GM12878 (cell line): ENCODE results near the gene UGGT1. TPM values are rescaled to one million over a fixed set of nuclear protein-coding genes. Genes with fewer than 3 reads are reported as not detected.

Experiments
- ATAC-seq: fragments of 200-7000 bp; cut with Tn5 transposase; 3 replicates; pipeline ENCODE4 v1.9.1; 2020; ENCODE audit warnings: mild to moderate bottlenecking, moderate library complexity
- BruUV-seq: library from RNA; stranded (reverse); fragments of 400-500 nt; replicated peaks from 2 replicates; lab custom pipeline; 2021; lab: Mats Ljungman, UMichigan
- CTCF ChIA-PET: fragments of 300-600 bp; sonication (Branson Sonifier 250); formaldehyde crosslinking; extraction: SDS; loops from one replicate; lab custom pipeline; 2021; ENCODE audit warnings: inconsistent platforms; lab: Yijun Ruan, JAX
- POLR2A ChIA-PET: fragments of 350-600 bp; formaldehyde crosslinking; extraction: SDS; loops from one replicate; lab custom pipeline; 2021; ENCODE audit warnings: inconsistent platforms; lab: Charles Lee
- RAD21 ChIA-PET: fragments of 300-600 bp; sonication (Branson Sonifier 250); formaldehyde crosslinking; loops from one replicate; lab custom pipeline; 2023; ENCODE audit warnings: antibody characterized with exemption; ENCODE audit not compliant: unreplicated experiment; lab: Charles Lee
- SMC1A ChIA-PET: fragments of 300-600 bp; sonication (Branson Sonifier 250); formaldehyde crosslinking; loops from one replicate; lab custom pipeline; 2023; ENCODE audit not compliant: unreplicated experiment, uncharacterized antibody; lab: Charles Lee
- DNase-seq: peaks from one replicate; pipeline ENCODE4 v3.0.0-alpha.2; 2011; ENCODE audit warnings: low read depth, low spot score
- FAIRE-seq: peaks from 3 replicates; lab custom pipeline; 2011; peaks lifted over from hg19 to GRCh38; lab: Jason Lieb, UNC
- H2AFZ ChIP-seq: 2 replicates; pipeline ENCODE4 v1.6.0; 2011; ENCODE audit warnings: low read depth, low read length, control low read depth; ENCODE audit not compliant: control insufficient read depth
- H3K27ac ChIP-seq: 2 replicates; pipeline ENCODE4 v1.5.1; 2011; ENCODE audit warnings: control low read depth; ENCODE audit not compliant: control insufficient read depth, insufficient read depth
- H3K27me3 ChIP-seq, 2 experiments: replicated peaks in 1 of 2; 2 replicates each; pipeline versions ENCODE4 v1.6.0 to v1.6.1; 2011; ENCODE audit warnings: low read length in 1 of 2; ENCODE audit not compliant: control insufficient read depth in 2 of 2, insufficient read depth in 2 of 2
- H3K36me3 ChIP-seq, 2 experiments: 2 replicates each; pipeline ENCODE4 v1.5.1; 2011; ENCODE audit warnings: low read length in 1 of 2; ENCODE audit not compliant: control insufficient read depth in 2 of 2, insufficient read depth in 2 of 2
- H3K4me1 ChIP-seq: 2 replicates; pipeline ENCODE4 v1.6.1; 2011; ENCODE audit warnings: mild to moderate bottlenecking, low read length, moderate library complexity, mixed read lengths; ENCODE audit not compliant: control insufficient read depth, insufficient read depth
- H3K4me2 ChIP-seq: 2 replicates; pipeline ENCODE4 v1.6.0; 2011; ENCODE audit warnings: control low read depth; ENCODE audit not compliant: control insufficient read depth, insufficient read depth
- H3K4me3 ChIP-seq: fragments of 200-600 bp; sonication (generic); 2 replicates; pipeline ENCODE4 v1.5.1; 2016
- H3K79me2 ChIP-seq: 2 replicates; pipeline ENCODE4 v1.6.0; 2011; ENCODE audit warnings: low read length; ENCODE audit not compliant: control insufficient read depth, insufficient read depth
- H3K9ac ChIP-seq: 2 replicates; pipeline ENCODE4 v1.8.0; 2011; ENCODE audit warnings: low read length, control low read depth, mixed read lengths; ENCODE audit not compliant: control insufficient read depth, insufficient read depth
- H3K9me3 ChIP-seq: replicated peaks from 3 replicates; pipeline ENCODE4 v1.5.1; 2011; ENCODE audit warnings: mild to moderate bottlenecking, low read length; ENCODE audit not compliant: control insufficient read depth, insufficient read depth
- H4K20me1 ChIP-seq: 2 replicates; pipeline ENCODE4 v1.6.0; 2011; ENCODE audit not compliant: control insufficient read depth, insufficient read depth
- BCLAF1 ChIP-seq: fragments of 450-650 bp; IDR thresholded peaks from 2 replicates; pipeline ENCODE4 v1.6.1; 2017; ENCODE audit warnings: antibody characterized with exemption, mild to moderate bottlenecking, moderate library complexity
- CREB1 ChIP-seq: IDR thresholded peaks from 2 replicates; pipeline ENCODE4 v1.6.1; 2012; ENCODE audit warnings: low read depth, mild to moderate bottlenecking, inconsistent platforms
- E2F8 ChIP-seq: fragments of 450-650 bp; IDR thresholded peaks from 2 replicates; pipeline ENCODE4 v1.6.1; 2018; ENCODE audit warnings: mild to moderate bottlenecking, low read depth, moderate library complexity; ENCODE audit not compliant: partially characterized antibody
- E4F1 ChIP-seq: fragments of 450-650 bp; IDR thresholded peaks from 2 replicates; pipeline ENCODE4 v1.6.1; 2018; ENCODE audit warnings: borderline replicate concordance, mild to moderate bottlenecking; ENCODE audit not compliant: partially characterized antibody
- HDGF ChIP-seq: fragments of 450-650 bp; IDR thresholded peaks from 2 replicates; pipeline ENCODE4 v1.6.1; 2016; ENCODE audit warnings: antibody characterized with exemption
- MYC ChIP-seq: IDR thresholded peaks from 2 replicates; pipeline ENCODE4 v1.6.1; 2011; ENCODE audit warnings: mild to moderate bottlenecking, low read length, moderate library complexity, inconsistent platforms; ENCODE audit not compliant: insufficient read depth, insufficient replicate concordance, insufficient read length, severe bottlenecking
- PML ChIP-seq: IDR thresholded peaks from 2 replicates; pipeline ENCODE4 v1.6.1; 2012; ENCODE audit warnings: low read length, inconsistent platforms
- SIN3A ChIP-seq: IDR thresholded peaks from 2 replicates; pipeline ENCODE4 v1.6.1; 2012; ENCODE audit warnings: low read depth, low read length, improper control_type of control experiment
- WGBS: methylation state at CpG from one replicate; pipeline ENCODE4 v1.1.6; 2016; ENCODE audit warnings: low lambda C conversion rate; ENCODE audit not compliant: insufficient replicate concordance, insufficient coverage; ENCODE audit errors: missing lambda C conversion rate; 5-methylcytosine and 5-hydroxymethylcytosine counted together
- in situ Hi-C: fragments of 300-500 bp; cut with MboI; formaldehyde crosslinking; loops from 9 replicates; pipeline ENCODE4 v1.14.3; 2018; ENCODE audit warnings: mixed read lengths
- intact Hi-C: fragments of 100-400 bp; cut with micrococcal nuclease; formaldehyde crosslinking; loops from one replicate; pipeline ENCODE4 v1.14.2; 2022; ENCODE audit not compliant: unreplicated experiment
- polyA plus RNA-seq, 11 experiments: library from polyadenylated mRNA; depleted of rRNA in 4 of 11; unstranded in 6 of 11; stranded (reverse) in 5 of 11; fragments of >200 nt; fragmentation: Nextera tagmentation in 4 of 11; fragmentation: Illumina TruSeq in 1 of 11; extraction: Ambion mirVana in 4 of 11; extraction: Trizol in 1 of 11; gene quantifications; 1 replicate in 1 of 11; 2 replicates in 10 of 11; pipeline versions ENCODE4 v1.2.1 to v1.2.3, GENCODE V29; 2011 to 2016; ENCODE audit warnings: inconsistent platforms in 2 of 11, missing spikeins in 2 of 11, low read depth in 1 of 11
- total RNA-seq, 4 experiments: library from RNA; depleted of rRNA in 3 of 4; stranded (reverse); fragments of >200 nt in 3 of 4; fragmentation: Illumina TruSeq in 1 of 4; extraction: Trizol in 1 of 4; gene quantifications; 2 replicates each; pipeline versions ENCODE4 v1.2.1 to v1.2.3, GENCODE V29; 2013 to 2021

The UGGT1 gene
- total and polyA plus RNA-seq, 10 of the 15 experiments (the other 5 are each of a cell fraction or from before 2014, with no cell fraction given), result 4.1 to 49.8 (median 28.5) TPM

- no peak for TF ChIP-seq CREB1
- TF ChIP-seq HDGF, result no peak
- TF ChIP-seq, all 136 proteins: peak for 3
Observed at GRCh38 chr2:128090575-128090944, 440 bp upstream of the UGGT1 start (continued).

- peak overlapping the region; percentile 87 for H3K9ac ChIP-seq
- DNase-seq, result no peak
- TSS peak; percentile 65 for BruUV-seq
- in situ Hi-C loops, result no loop called here
- TF ChIP-seq E4F1, result no peak
- no peak for TF ChIP-seq SIN3A
- no peak for TF ChIP-seq PML
- TF ChIP-seq MYC, result no peak
- no peak for TF ChIP-seq BCLAF1
- TF ChIP-seq E2F8, result no peak
- TF ChIP-seq, all 136 proteins: peak for 0
- intact Hi-C loops, result loop anchor here (1.0 to 5.0 kb wide), 2 partner anchors 64 to 390 kb away; partner anchors contain the start of genes SAP130 and SFT2D3
- Histone ChIP-seq H3K4me1 (peaks cover 11% of the 10 kb centered on the region), H4K20me1 (no peaks in the 10 kb centered on the region), H3K9me3 (no peaks in the 10 kb centered on the region), H2AFZ (peak overlapping the region; percentile 66; the same call in 1 of the 2 replicates), H3K27me3 (no peaks in the 10 kb centered on the region), H3K4me3 (peak overlapping the region; percentile 89), H3K79me2 (peaks cover 54% of the 10 kb centered on the region), H3K4me2 (peak overlapping the region; percentile 73), H3K27ac (peak overlapping the region; percentile 76), H3K36me3 (no peaks in the 10 kb centered on the region)
- FAIRE-seq (no peak), ATAC-seq (peak; percentile 11; the same call in 2 of the 3 replicates)
- SMC1A ChIA-PET, result interaction anchor here (1.2 to 3.5 kb wide), 3 partner anchors 9 to 21 kb away, joined by 3 to 19 read pairs (median 12); no protein-coding TSS in a partner anchor
- 1% methylated on average over 9 of the region's 9 CpGs for WGBS
- CTCF ChIA-PET, result interaction anchor here (0.7 to 3.6 kb wide), 4 partner anchors 11 to 814 kb away, joined by 3 to 26 read pairs (median 8); no protein-coding TSS in a partner anchor
- POLR2A ChIA-PET, result interaction anchor here (0.6 to 3.3 kb wide), 6 partner anchors 9 to 1638 kb away, joined by 3 to 25 read pairs (median 4); no protein-coding TSS in a partner anchor
- RAD21 ChIA-PET, result interaction anchor here (0.7 to 2.5 kb wide), 2 partner anchors 11 to 43 kb away, joined by 4 to 21 read pairs; no protein-coding TSS in a partner anchor
Observed at GRCh38 chr2:128091726-128092080, 703 bp downstream of the UGGT1 start.
